GM19351 (cell line): Measurements from ENCODE around the gene ALB.

Experiments
- ATAC-seq: cut with Tn5 transposase; IDR thresholded peaks from one replicate; pipeline ENCODE4 v1.9.1; 2021; ENCODE audit warnings: mild to moderate bottlenecking, moderate library complexity; ENCODE audit not compliant: unreplicated experiment

ALB gene

GRCh38 chr4:73448448-73449203 is 44.5 kb downstream of the ALB start:
- ATAC-seq, result no peak

DNA sequence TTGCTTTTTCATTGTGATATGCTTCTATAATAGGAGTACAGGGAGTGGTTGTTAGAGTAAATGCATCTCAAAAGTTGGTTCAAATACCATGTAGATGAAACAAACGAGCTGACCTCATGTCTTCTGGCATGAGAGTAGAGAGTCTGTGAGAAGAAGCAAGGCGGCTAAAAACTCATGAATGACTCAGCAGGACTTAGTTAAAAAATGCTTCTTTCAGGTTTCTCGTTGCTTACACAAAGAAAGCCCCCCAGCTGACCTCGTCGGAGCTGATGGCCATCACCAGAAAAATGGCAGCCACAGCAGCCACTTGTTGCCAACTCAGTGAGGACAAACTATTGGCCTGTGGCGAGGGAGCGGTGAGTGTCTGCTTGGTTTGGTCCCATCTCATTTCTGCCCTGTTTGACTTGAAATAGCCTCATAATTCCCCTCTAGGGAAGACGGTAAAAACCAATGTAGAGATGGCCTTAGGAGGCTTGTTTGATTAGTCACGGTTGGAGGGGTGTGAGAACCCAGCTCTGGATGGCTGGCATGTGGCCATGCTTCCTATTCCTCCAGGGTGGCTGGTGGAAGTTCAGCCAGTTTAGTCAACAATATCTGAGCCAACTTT is 46.4 kb downstream of the ALB start:
- ATAC-seq, result no peak

DNA sequence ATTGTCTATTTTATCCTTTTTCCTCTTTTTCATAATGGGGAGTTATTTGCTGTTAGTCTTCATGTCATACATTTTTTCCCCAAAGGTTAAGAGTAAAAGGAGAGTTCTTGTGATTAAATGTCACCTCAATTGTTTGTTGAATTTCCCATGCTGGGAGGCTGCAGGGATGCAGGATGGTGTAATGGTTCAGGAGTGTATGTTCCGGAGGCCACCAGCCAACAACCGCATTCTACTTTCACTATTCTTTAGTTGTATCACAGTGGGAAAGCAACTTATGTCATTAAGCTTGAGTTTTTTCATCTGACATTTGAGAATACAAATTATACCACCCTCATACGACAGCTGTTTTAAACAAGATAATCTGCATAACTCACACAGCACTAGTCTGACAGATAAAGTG is 47.3 kb downstream of the ALB start:
- no peak for ATAC-seq

- ATAC-seq, result no peak
Observed at GRCh38 chr4:73451981-73452747, 48.1 kb downstream of the ALB start.

DNA sequence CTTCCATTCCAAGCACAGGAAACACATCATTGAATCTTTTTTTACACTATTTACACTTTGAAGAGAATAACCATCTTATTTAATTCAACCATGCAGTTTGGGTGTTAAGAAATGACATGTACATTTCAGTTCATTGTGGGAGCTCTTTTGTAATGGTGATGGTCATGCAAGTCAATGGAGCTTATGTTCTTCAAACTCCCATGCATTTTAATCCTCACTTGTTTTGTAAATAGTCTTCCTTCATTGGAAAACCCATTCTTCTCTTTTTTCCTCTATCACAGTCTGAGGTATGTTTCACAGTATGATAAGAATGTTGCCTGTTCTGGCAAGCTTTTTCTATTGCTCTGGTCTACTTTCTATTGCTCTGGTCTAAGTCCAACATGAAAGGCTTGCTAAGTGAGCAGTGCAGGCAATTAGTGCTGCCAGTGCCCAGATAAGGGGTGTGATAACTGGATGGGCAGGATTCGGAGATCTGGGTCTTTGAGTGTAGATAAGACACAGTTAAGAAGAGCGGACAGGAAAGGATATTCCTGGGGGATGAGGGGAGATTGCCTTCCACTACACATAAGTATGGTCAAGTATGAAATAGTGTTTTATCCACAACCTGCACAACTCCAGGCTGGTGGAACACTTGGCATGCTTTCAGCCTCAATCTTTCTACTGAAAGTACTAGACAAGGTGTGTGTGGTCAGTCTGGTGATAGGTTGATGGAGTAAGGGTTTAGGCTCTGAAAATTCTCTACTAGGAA is 49.0 kb downstream of the ALB start:
- no peak for ATAC-seq

DNA sequence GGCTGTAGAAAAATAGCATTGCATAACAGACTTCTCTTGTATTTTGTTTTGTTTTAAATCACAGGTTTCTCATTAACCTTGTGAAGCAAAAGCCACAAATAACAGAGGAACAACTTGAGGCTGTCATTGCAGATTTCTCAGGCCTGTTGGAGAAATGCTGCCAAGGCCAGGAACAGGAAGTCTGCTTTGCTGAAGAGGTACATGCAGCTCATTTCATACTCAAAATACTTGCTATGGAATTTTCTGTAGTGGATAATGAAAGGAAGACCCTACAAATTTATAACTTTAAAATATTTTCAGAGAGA is 49.6 kb downstream of the ALB start:
- ATAC-seq, result no peak

DNA sequence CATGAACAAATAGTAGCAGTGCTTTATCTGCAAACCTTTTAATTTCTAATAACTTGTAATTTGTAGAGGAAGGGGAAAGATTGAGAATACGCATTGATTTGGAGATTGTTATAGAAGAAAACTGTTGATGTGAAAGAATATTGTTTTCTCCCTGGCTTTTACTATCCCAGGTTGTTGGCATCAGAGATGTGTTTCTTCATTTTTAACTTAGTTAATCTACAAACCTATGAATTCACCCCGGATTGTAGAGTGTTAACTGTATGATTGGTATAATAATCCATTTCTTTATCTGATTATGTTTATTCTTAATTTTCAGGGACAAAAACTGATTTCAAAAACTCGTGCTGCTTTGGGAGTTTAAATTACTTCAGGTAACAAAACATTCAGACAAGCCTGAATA is 50.8 kb downstream of the ALB start:
- ATAC-seq, result no peak

GRCh38 chr4:73456177-73457022 is 52.3 kb downstream of the ALB start:
- ATAC-seq, result no peak

GRCh38 chr4:73458184-73459047 is 54.3 kb downstream of the ALB start:
- no peak for ATAC-seq

GRCh38 chr4:73459048-73459421 is 54.9 kb downstream of the ALB start:
- ATAC-seq, result no peak

DNA sequence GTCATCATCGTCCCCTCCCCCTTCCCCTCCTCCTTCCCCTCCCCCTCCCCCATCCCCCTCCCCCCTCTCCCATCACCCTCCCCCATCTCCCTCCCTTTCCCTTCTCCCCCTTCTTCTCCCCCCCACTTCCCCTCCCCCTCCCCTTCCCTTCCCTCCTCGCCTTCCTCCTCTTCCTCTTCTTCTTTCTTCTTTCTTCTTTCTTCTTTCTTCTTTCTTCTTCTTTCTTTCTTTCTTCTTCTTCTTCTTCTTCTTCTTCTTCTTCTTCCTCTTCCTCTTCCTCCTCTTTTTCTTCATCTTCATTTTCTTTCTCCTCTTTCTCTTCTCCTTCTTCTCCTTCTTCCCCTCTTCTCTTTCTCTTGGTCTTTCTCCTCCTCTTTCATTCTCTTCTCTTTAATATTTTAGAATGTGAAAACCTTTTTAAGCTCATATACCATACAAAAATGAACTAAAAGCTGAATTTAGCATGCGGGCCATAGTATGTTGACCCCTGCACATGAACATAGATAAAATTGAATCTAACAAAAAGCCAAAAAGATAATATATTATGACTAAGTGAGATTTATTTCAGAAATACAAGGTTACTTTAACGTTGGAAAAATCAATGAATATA is 56.9 kb downstream of the ALB start:
- ATAC-seq, result no peak

- no peak for ATAC-seq
Observed at GRCh38 chr4:73468170-73468569, 64.1 kb downstream of the ALB start.

DNA sequence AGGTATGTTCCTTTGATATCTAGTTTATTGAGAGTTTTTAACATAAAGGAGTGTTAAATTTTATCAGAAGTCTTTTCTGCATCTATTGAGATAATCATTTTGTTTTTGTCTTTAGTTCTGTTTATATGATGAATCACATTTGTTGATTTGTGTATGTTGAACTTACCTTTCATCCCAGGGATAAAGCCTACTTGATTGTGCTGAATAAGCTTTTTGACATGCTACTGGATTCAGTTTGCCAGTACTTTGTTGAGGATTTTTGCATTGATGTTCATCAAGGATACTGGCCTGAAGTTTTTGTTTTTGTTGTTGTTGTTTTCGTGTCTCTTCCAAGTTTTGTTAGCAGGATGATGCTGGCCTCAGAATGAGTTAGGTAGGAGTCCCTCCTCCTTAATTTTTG is 66.6 kb downstream of the ALB start:
- ATAC-seq, result no peak
